K562 treated with DMSO at 1 percent for 4 hours (cell line): ENCODE results near the gene OR6C2. TPM values are rescaled to one million over a fixed set of nuclear protein-coding genes. Genes with fewer than 3 reads are reported as not detected.

Source experiments
- total RNA-seq: library from RNA; unstranded; fragments of 300-600 nt; gene quantifications from 2 replicates; pipeline ENCODE4 v1.2.3, GENCODE V29; 2022; ENCODE audit not compliant: insufficient read depth

OR6C2 gene
- not detected in 2 replicates for total RNA-seq

GRCh38 chr12:55443776-55444175, at the start of gene OR6C2:
TSS of gene OR6C2 (plus strand) at chr12:55444076. CDS start at chr12:55452214, 8,138 bp downstream.

GRCh38 chr12:55400229-55400628, 43.6 kb upstream of the OR6C2 start, which contains the start of gene OR6C65:
TSS of gene OR6C65 (plus strand) at chr12:55400529. CDS start at chr12:55400529, 0 bp downstream.

GRCh38 chr12:55425954-55426353, 17.9 kb upstream of the OR6C2 start, which contains the start of gene OR6C76:
TSS of gene OR6C76 (plus strand) at chr12:55426254. CDS start at chr12:55426254, 0 bp downstream.

GRCh38 chr12:55470088-55470829, 26.4 kb downstream of the OR6C2 start, which contains the start of gene OR6C70:
TSS of gene OR6C70 (minus strand) at chr12:55470138. CDS start at chr12:55470138, 0 bp downstream.

GRCh38 chr12:55492078-55492477, 48.2 kb downstream of the OR6C2 start, which contains the start of gene OR6C68:
TSS of gene OR6C68 (plus strand) at chr12:55492378. CDS start at chr12:55492378, 0 bp downstream.

Other genes starting within 250 kb of the OR6C2 start
- gene OR10A7, start 223.1 kb upstream of the OR6C2 start, total RNA-seq: not detected in 2 replicates
- gene OR6C74, start 199.5 kb upstream of the OR6C2 start, total RNA-seq: not detected in 2 replicates
- gene OR6C6, start 147.5 kb upstream of the OR6C2 start, total RNA-seq: not detected in 2 replicates
- not detected in 2 replicates for gene OR6C1, start 129.7 kb upstream of the OR6C2 start, total RNA-seq
- gene OR6C3, start 113.3 kb upstream of the OR6C2 start, total RNA-seq: not detected in 2 replicates
- not detected in 2 replicates for gene OR6C75, start 81.1 kb upstream of the OR6C2 start, total RNA-seq
- not detected in 2 replicates for gene OR6C65, start 43.5 kb upstream of the OR6C2 start, total RNA-seq
- not detected in 2 replicates for gene OR6C76, start 17.8 kb upstream of the OR6C2 start, total RNA-seq
- not detected in 2 replicates for gene OR6C70, start 26.1 kb downstream of the OR6C2 start, total RNA-seq
- not detected in 2 replicates for gene OR6C68, start 48.3 kb downstream of the OR6C2 start, total RNA-seq
- gene OR6C4, start 105.5 kb downstream of the OR6C2 start, total RNA-seq: not detected in 2 replicates
- gene OR2AP1, start 128.4 kb downstream of the OR6C2 start, total RNA-seq: not detected in 2 replicates
- gene OR10P1, start 192.8 kb downstream of the OR6C2 start, total RNA-seq: not detected in 2 replicates